K562 (cell line): ENCODE data around the gene COL28A1. TPM values are rescaled to one million over a fixed set of nuclear protein-coding genes. Genes with fewer than 3 reads are reported as not detected.

Experiments used
- ATAC-seq: fragments of 200-7000 bp; cut with Tn5 transposase; 3 replicates; pipeline ENCODE4 v1.9.1; 2020; ENCODE audit warnings: moderate library complexity
- BruUV-seq: library from RNA; stranded (reverse); fragments of 400-500 nt; replicated peaks from 2 replicates; lab custom pipeline; 2021; lab: Mats Ljungman, UMichigan
- CTCF ChIA-PET: fragments of 300-600 bp; formaldehyde crosslinking; extraction: SDS; loops from one replicate; lab custom pipeline; 2021; ENCODE audit warnings: low intra/inter-chr PET ratio; lab: Yijun Ruan, JAX
- POLR2A ChIA-PET: fragments of 300-600, 350-650 bp; sonication (Branson Sonifier 250); formaldehyde crosslinking; extraction: SDS; loops from one replicate; lab custom pipeline; 2021; ENCODE audit warnings: antibody characterized with exemption, inconsistent platforms; lab: Yijun Ruan, JAX
- DNase-seq, 4 experiments: peaks; one replicate each; pipeline versions ENCODE4 v3.0.0 to v3.0.0-alpha.2; 2011 to 2018; ENCODE audit warnings: low spot score in 3 of 4, mixed read lengths in 3 of 4; ENCODE audit errors: extremely low read depth in 1 of 4
- FAIRE-seq: peaks from 2 replicates; lab custom pipeline; 2011; peaks lifted over from hg19 to GRCh38; lab: Jason Lieb, UNC
- H2AFZ ChIP-seq: 2 replicates; pipeline ENCODE4 v1.6.0; 2011; ENCODE audit warnings: low read depth, low read length, control low read depth, inconsistent platforms
- H3K27ac ChIP-seq: fragments of 200-600 bp; 3 replicates; pipeline ENCODE4 v1.8.0; 2011; ENCODE audit warnings: low read depth, mild to moderate bottlenecking, control low read depth, inconsistent platforms, low read length, moderate library complexity, mixed read lengths; ENCODE audit errors: extremely low read depth
- H3K27me3 ChIP-seq, 2 experiments: fragments of 300-600 bp in 1 of 2; 2 replicates in 1 of 2; 3 replicates in 1 of 2; pipeline versions ENCODE4 v1.6.0 to v1.8.0; 2011; ENCODE audit warnings: inconsistent platforms in 2 of 2, low read length in 2 of 2, mild to moderate bottlenecking in 1 of 2, mixed read lengths in 1 of 2, moderate library complexity in 1 of 2; ENCODE audit not compliant: control insufficient read depth in 2 of 2, insufficient read depth in 2 of 2
- H3K36me3 ChIP-seq: fragments of 300-600 bp; 3 replicates; pipeline ENCODE4 v1.8.0; 2011; ENCODE audit warnings: mild to moderate bottlenecking, low read length, inconsistent platforms; ENCODE audit not compliant: control insufficient read depth, insufficient read depth
- H3K4me1 ChIP-seq, 2 experiments: fragments of 200-600 bp in 1 of 2; replicated peaks in 1 of 2; 2 replicates in 1 of 2; 3 replicates in 1 of 2; pipeline versions ENCODE4 v1.5.1 to v1.8.0; 2011; ENCODE audit warnings: inconsistent platforms in 2 of 2, low read length in 2 of 2, mild to moderate bottlenecking in 1 of 2, mixed read lengths in 1 of 2, moderate library complexity in 1 of 2; ENCODE audit not compliant: control insufficient read depth in 2 of 2, insufficient read depth in 2 of 2
- H3K4me2 ChIP-seq: 2 replicates; pipeline ENCODE4 v1.6.1; 2011; ENCODE audit warnings: low read length, control low read depth, inconsistent platforms, mixed read lengths; ENCODE audit not compliant: insufficient read depth
- H3K4me3 ChIP-seq: fragments of 200-600 bp; sonication (generic), shearing (Covaris generic); 2 replicates; pipeline ENCODE4 v1.5.1; 2016; ENCODE audit warnings: control low read depth, inconsistent platforms
- H3K79me2 ChIP-seq: fragments of 200-600 bp; 3 replicates; pipeline ENCODE4 v1.8.0; 2011; ENCODE audit warnings: low read length, inconsistent platforms; ENCODE audit not compliant: control insufficient read depth, insufficient read depth
- H3K9ac ChIP-seq, 2 experiments: 2 replicates each; pipeline versions ENCODE4 v1.6.0 to v1.6.1; 2011; ENCODE audit warnings: low read depth in 2 of 2, low read length in 2 of 2, control low read depth in 1 of 2, inconsistent platforms in 1 of 2, mild to moderate bottlenecking in 1 of 2, mixed read lengths in 1 of 2; ENCODE audit not compliant: insufficient read depth in 1 of 2
- H3K9me1 ChIP-seq: one replicate; pipeline ENCODE4 v1.6.0; 2011; ENCODE audit warnings: inconsistent platforms, mild to moderate bottlenecking, low read length, moderate library complexity; ENCODE audit not compliant: control insufficient read depth, insufficient read depth
- H3K9me3 ChIP-seq: replicated peaks from 2 replicates; pipeline ENCODE4 v1.5.1; 2011; ENCODE audit warnings: low read depth, low read length, inconsistent platforms; ENCODE audit not compliant: control insufficient read depth, insufficient read depth
- H4K20me1 ChIP-seq: replicated peaks from 2 replicates; pipeline ENCODE4 v1.6.1; 2011; ENCODE audit warnings: low read length, inconsistent platforms, mixed read lengths; ENCODE audit not compliant: control insufficient read depth, insufficient read depth
- CBFA2T2 ChIP-seq: fragments of 450-650 bp; conservative IDR thresholded peaks from 2 replicates; pipeline ENCODE4 v1.6.1; 2017; ENCODE audit warnings: mild to moderate bottlenecking
- CREM ChIP-seq: IDR thresholded peaks from 2 replicates; pipeline ENCODE4 v1.6.1; 2014; ENCODE audit warnings: antibody characterized with exemption, low read depth
- ELK3 ChIP-seq: fragments of 450-650 bp; formaldehyde crosslinking; IDR thresholded peaks from 2 replicates; pipeline ENCODE4 v1.4.0; 2020; ENCODE audit warnings: mild to moderate bottlenecking
- FOXP4 ChIP-seq: sonication (generic); formaldehyde crosslinking; IDR thresholded peaks from 2 replicates; pipeline ENCODE4 v1.8.0; 2022; ENCODE audit warnings: mild to moderate bottlenecking, missing genetic modification reagents, borderline replicate concordance
- GABPB1 ChIP-seq: sonication (generic); formaldehyde crosslinking; IDR thresholded peaks from 2 replicates; pipeline ENCODE4 v1.8.0; 2022; ENCODE audit warnings: mild to moderate bottlenecking, missing genetic modification reagents
- GABPB2 ChIP-seq: fragments of 250-450 bp; sonication (Bioruptor Pico); conservative IDR thresholded peaks from 2 replicates; pipeline ENCODE4 v1.5.1; 2021; ENCODE audit warnings: mild to moderate bottlenecking
- HINFP ChIP-seq: fragments of 450-650 bp; conservative IDR thresholded peaks from 2 replicates; pipeline ENCODE4 v1.6.1; 2016; ENCODE audit warnings: missing genetic modification characterization, low read depth, mild to moderate bottlenecking, control low read depth, missing compliant biosample characterization
- IRF2 ChIP-seq: sonication (generic); formaldehyde crosslinking; IDR thresholded peaks from 2 replicates; pipeline ENCODE4 v1.8.1; 2022; ENCODE audit warnings: mild to moderate bottlenecking, missing genetic modification reagents
- MAFG ChIP-seq: fragments of 450-650 bp; conservative IDR thresholded peaks from 2 replicates; pipeline ENCODE4 v1.6.1; 2016; ENCODE audit warnings: missing genetic modification characterization, missing compliant biosample characterization
- MED1 ChIP-seq: sonication (generic); formaldehyde crosslinking; IDR thresholded peaks from 2 replicates; pipeline ENCODE4 v1.8.1; 2023; ENCODE audit warnings: missing genetic modification reagents, borderline replicate concordance
- MXI1 ChIP-seq: IDR thresholded peaks from 2 replicates; pipeline ENCODE4 v1.6.1; 2011; ENCODE audit warnings: low read depth, mild to moderate bottlenecking, improper control_type of control experiment, low read length
- POLR2B ChIP-seq: fragments of 450-650 bp; IDR thresholded peaks from 2 replicates; pipeline ENCODE4 v1.6.1; 2018; ENCODE audit warnings: low read depth; ENCODE audit not compliant: partially characterized antibody
- SMARCB1 ChIP-seq: IDR thresholded peaks from 2 replicates; pipeline ENCODE4 v1.6.1; 2011; ENCODE audit warnings: improper control_type of control experiment, low read depth; ENCODE audit not compliant: insufficient read length
- SRSF3 ChIP-seq: fragments of 200-400 bp; formaldehyde crosslinking; IDR thresholded peaks from 2 replicates; pipeline ENCODE4 v1.6.1; 2016; ENCODE audit warnings: mild to moderate bottlenecking, low read length, moderate library complexity; ENCODE audit not compliant: insufficient read depth
- WGBS: fragments of 100-300 bp; shearing (Covaris generic); methylation state at CpG from one replicate; pipeline ENCODE4 v1.1.6; 2016; ENCODE audit warnings: low coverage, mixed read lengths; ENCODE audit not compliant: insufficient coverage; ENCODE audit errors: missing lambda C conversion rate; 5-methylcytosine and 5-hydroxymethylcytosine counted together
- in situ Hi-C: fragments of 300-500 bp; cut with MboI; formaldehyde crosslinking; loops from 4 replicates; pipeline ENCODE4 v1.15.0; 2018; ENCODE audit warnings: inconsistent platforms, mixed read lengths
- intact Hi-C: fragments of 100-400 bp; cut with micrococcal nuclease; formaldehyde crosslinking; loops from 2 replicates; pipeline ENCODE4 v1.14.2; 2022
- polyA plus RNA-seq, 8 experiments: library from polyadenylated mRNA; depleted of rRNA in 4 of 8; stranded (reverse) in 5 of 8; unstranded in 3 of 8; fragments of >200 nt; fragmentation: Nextera tagmentation in 2 of 8; fragmentation: Illumina TruSeq in 1 of 8; extraction: Ambion mirVana in 2 of 8; extraction: Trizol in 1 of 8; gene quantifications; 2 replicates each; pipeline versions ENCODE4 v1.2.1 to v1.2.3, GENCODE V29; 2011 to 2014; ENCODE audit warnings: inconsistent platforms in 1 of 8, missing spikeins in 1 of 8
- total RNA-seq, 7 experiments: library from RNA; depleted of rRNA in 6 of 7; stranded (reverse); fragments of >200 nt in 6 of 7; fragmentation: Illumina TruSeq in 2 of 7; extraction: Trizol in 2 of 7; gene quantifications; 2 replicates each; pipeline versions ENCODE4 v1.2.1 to v1.2.3, GENCODE V29; 2011 to 2021; ENCODE audit warnings: low replicate concordance in 1 of 7
- TF ChIP-seq, protein P1 (sequence below): fragments of 250-450 bp; sonication (Bioruptor Pico); IDR thresholded peaks from 2 replicates; pipeline ENCODE4 v1.8.0; 2022; ENCODE audit warnings: moderate library complexity, mild to moderate bottlenecking, inconsistent platforms
- TF ChIP-seq, protein P2 (sequence below): IDR thresholded peaks from 2 replicates; pipeline ENCODE4 v1.6.1; 2012; ENCODE audit warnings: low read depth, low read length, improper control_type of control experiment, borderline replicate concordance

The COL28A1 gene
- total and polyA plus RNA-seq, 9 of the 15 experiments (the other 6 are each of a cell fraction or from before 2014, with no cell fraction given), result 0.03 to 0.13 (median 0.05) TPM; not detected in 3

- no peaks in the 10 kb centered on the region for H3K36me3 ChIP-seq
- intact Hi-C loops (no loop called here), in situ Hi-C loops (no loop called here)
- H3K4me1 ChIP-seq, result no peaks in the 10 kb centered on the region
- 0% methylated on average over 2 of the region's 2 CpGs for WGBS
- no peaks in the 10 kb centered on the region for H4K20me1 ChIP-seq
- POLR2A ChIA-PET, result no interaction called here
- H3K27me3 ChIP-seq, result peaks cover 0 to 20% of the 10 kb centered on the region in 2 experiments; a peak in 2 of 5 replicates
- no peaks in the 10 kb centered on the region for H3K9me3 ChIP-seq
- H3K27ac ChIP-seq, result no peak overlapping the region
- no TSS peak for BruUV-seq
- H3K4me2 ChIP-seq, result no peak overlapping the region
- H3K9me1 ChIP-seq, result no peaks in the 10 kb centered on the region
- CTCF ChIA-PET, result no interaction called here
- H3K9ac ChIP-seq, result no peak overlapping the region
- no peak overlapping the region for H3K4me3 ChIP-seq
- DNase-seq (no peak), FAIRE-seq (no peak), ATAC-seq (no peak)
- H2AFZ ChIP-seq, result no peak overlapping the region
- H3K79me2 ChIP-seq, result no peaks in the 10 kb centered on the region
- TF ChIP-seq FOXP4 (CRISPR knock-in tag) (no peak), CBFA2T2 (no peak), POLR2B (no peak), ELK3 (CRISPR knock-in tag) (no peak), MED1 (no peak), MAFG (tag) (no peak), CREM (no peak), SRSF3 (no peak), GABPB1 (CRISPR knock-in tag) (no peak), SMARCB1 (no peak), HINFP (tag) (no peak), MXI1 (no peak), IRF2 (CRISPR knock-in tag) (no peak), GABPB2 (no peak)
- TF ChIP-seq, protein P1, sequence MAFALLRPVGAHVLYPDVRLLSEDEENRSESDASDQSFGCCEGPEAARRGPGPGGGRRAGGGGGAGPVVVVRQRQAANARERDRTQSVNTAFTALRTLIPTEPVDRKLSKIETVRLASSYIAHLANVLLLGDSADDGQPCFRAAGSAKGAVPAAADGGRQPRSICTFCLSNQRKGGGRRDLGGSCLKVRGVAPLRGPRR (CRISPR knock-in tag), result no peak
- TF ChIP-seq, protein P2, sequence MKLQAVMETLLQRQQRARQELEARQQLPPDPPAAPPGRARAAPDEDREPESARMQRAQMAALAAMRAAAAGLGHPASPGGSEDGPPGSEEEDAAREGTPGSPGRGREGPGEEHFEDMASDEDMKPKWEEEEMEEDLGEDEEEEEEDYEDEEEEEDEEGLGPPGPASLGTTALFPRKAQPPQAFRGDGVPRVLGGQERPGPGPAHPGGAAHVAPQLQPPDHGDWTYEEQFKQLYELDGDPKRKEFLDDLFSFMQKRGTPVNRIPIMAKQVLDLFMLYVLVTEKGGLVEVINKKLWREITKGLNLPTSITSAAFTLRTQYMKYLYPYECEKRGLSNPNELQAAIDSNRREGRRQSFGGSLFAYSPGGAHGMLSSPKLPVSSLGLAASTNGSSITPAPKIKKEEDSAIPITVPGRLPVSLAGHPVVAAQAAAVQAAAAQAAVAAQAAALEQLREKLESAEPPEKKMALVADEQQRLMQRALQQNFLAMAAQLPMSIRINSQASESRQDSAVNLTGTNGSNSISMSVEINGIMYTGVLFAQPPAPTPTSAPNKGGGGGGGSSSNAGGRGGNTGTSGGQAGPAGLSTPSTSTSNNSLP, result no peak
Measured at GRCh38 chr7:7327423-7327822, 208.2 kb downstream of the COL28A1 start.
